Measurements from ENCODE around the gene NKD2.
"Not testable (repeated sequence)": the region's sequence is repeated elsewhere in the genome, so short reads cannot be mapped to it uniquely, and the experiment has no call there.

NKD2 gene

GRCh38 chr5:968881-969280 lies 39.7 kb upstream of the NKD2 start:
- TF ChIP-seq CTCF (IDR thresholded peaks at IDR 0.05) (no peak), ZFX (IDR thresholded peaks at IDR 0.05; ENCODE audit: borderline replicate concordance) (no peak)
- no peak overlapping the region for H3K27ac ChIP-seq

- TF ChIP-seq ZFX (IDR thresholded peaks at IDR 0.05; ENCODE audit: borderline replicate concordance) (no peak), CTCF (IDR thresholded peaks at IDR 0.05) (no peak)
- H3K27ac ChIP-seq, result no peak overlapping the region
These were observed 39.2 kb upstream of the NKD2 start for GRCh38 chr5:969408-969839.

- H3K27ac ChIP-seq, result not testable (repeated sequence)
These were observed 36.0 kb upstream of the NKD2 start for GRCh38 chr5:972575-972974.

GRCh38 chr5:976849-977751 lies 31.5 kb upstream of the NKD2 start:
- TF ChIP-seq CTCF (IDR thresholded peaks at IDR 0.05), result no peak
- no peak for TF ChIP-seq ZFX (IDR thresholded peaks at IDR 0.05; ENCODE audit: borderline replicate concordance)
- H3K27ac ChIP-seq, result no peak overlapping the region

- no peak overlapping the region for H3K27ac ChIP-seq
- TF ChIP-seq ZFX (IDR thresholded peaks at IDR 0.05; ENCODE audit: borderline replicate concordance), result no peak
- TF ChIP-seq CTCF (IDR thresholded peaks at IDR 0.05), result no peak
These were observed 30.5 kb upstream of the NKD2 start for GRCh38 chr5:978054-978453.

- no peak overlapping the region for H3K27ac ChIP-seq
- TF ChIP-seq CTCF (IDR thresholded peaks at IDR 0.05) (no peak), ZFX (IDR thresholded peaks at IDR 0.05; ENCODE audit: borderline replicate concordance) (no peak)
These were observed 29.9 kb upstream of the NKD2 start for GRCh38 chr5:978693-979092.

GRCh38 chr5:979100-979817 lies 29.3 kb upstream of the NKD2 start:
- H3K27ac ChIP-seq, result no peak overlapping the region
- TF ChIP-seq CTCF (IDR thresholded peaks at IDR 0.05) (no peak), ZFX (IDR thresholded peaks at IDR 0.05; ENCODE audit: borderline replicate concordance) (no peak)
